ENCODE measurements around the gene CFAP300.

Gene CFAP300

GRCh38 chr11:102046841-102047240, 396 bp upstream of the CFAP300 start:
- H3K4me3 ChIP-seq (ENCODE audit: low read length), result no peak overlapping the region; the same call in 1 of the 2 replicates
- TF ChIP-seq ZNF274 (IDR thresholded peaks at IDR 0.05; ENCODE audit: low read depth, low read length), result no peak

GRCh38 chr11:102050927-102051575, 3.8 kb downstream of the CFAP300 start:
- no peak for TF ChIP-seq ZNF274 (IDR thresholded peaks at IDR 0.05; ENCODE audit: low read depth, low read length)
- no peak overlapping the region for H3K4me3 ChIP-seq (ENCODE audit: low read length)

- no peak overlapping the region for H3K4me3 ChIP-seq (ENCODE audit: low read length)
- no peak for TF ChIP-seq ZNF274 (IDR thresholded peaks at IDR 0.05; ENCODE audit: low read depth, low read length)
Measured at GRCh38 chr11:102061276-102061675, 14.0 kb downstream of the CFAP300 start.

DNA sequence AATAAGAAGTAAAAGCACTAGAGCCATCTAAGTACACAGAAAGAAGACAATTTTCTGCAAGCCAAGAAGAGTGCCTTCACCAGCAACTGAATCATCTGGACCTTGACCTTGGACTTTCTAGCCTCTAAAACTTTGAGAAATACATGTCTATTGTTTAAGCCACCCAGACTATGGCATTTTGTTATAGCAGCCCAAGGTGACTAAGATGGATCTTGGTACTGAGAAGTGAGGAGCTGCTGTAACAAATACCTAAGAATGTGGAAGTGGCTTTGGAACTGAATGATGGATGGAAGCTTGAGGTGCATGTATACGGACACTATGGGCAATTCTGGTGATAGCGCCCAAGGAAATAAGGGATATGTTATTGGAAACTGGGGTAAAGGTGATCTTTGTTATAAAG, 14.9 kb downstream of the CFAP300 start:
- TF ChIP-seq ZNF274 (IDR thresholded peaks at IDR 0.05; ENCODE audit: low read depth, low read length), result no peak
- H3K4me3 ChIP-seq (ENCODE audit: low read length), result no peak overlapping the region

- no peak for TF ChIP-seq ZNF274 (IDR thresholded peaks at IDR 0.05; ENCODE audit: low read depth, low read length)
- no peak overlapping the region for H3K4me3 ChIP-seq (ENCODE audit: low read length)
Measured at GRCh38 chr11:102064316-102064715, 17.1 kb downstream of the CFAP300 start.

DNA sequence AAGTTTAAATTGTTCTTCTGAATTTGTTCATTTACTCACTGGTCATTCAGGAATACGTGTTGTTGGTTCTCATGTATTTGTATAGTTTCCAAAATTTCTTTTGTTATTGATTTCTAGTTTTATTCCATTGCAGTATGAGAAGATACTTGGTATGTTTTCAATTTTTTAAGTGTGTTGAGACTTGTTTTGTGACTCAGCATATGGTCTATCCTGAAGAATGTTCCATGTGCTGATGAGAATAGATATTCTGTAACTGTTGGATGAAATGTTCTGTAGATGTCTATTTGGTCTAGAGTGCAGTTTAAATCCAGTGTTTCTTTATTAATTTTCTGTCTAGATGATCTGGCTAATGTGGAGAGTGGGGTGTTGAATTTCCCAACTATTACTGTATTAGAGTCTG, 23.5 kb downstream of the CFAP300 start:
- TF ChIP-seq ZNF274 (IDR thresholded peaks at IDR 0.05; ENCODE audit: low read depth, low read length), result no peak
- no peak overlapping the region for H3K4me3 ChIP-seq (ENCODE audit: low read length)

- TF ChIP-seq ZNF274 (IDR thresholded peaks at IDR 0.05; ENCODE audit: low read depth, low read length), result no peak
- H3K4me3 ChIP-seq (ENCODE audit: low read length), result no peak overlapping the region
Measured at GRCh38 chr11:102071497-102072472, 24.5 kb downstream of the CFAP300 start.

DNA sequence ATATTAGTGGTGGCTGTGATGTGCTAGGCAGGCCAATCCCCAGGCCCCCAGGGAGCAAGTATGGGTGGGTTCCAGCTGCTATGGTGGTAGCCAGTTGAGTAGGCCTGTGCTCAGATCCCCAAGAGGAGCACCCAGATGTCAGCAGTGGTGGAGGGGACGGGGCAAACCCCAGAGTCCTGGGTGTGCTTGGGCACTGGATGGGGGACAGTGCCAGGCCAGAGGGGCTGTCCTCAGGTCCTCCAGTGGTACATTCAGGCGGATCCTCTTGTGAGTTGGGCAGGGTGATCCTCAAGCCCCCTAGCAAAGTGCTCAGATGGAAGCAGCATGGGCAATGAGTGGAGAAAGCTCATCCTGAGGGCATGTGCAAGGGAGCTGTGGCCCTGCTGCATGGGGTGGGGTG, 26.0 kb downstream of the CFAP300 start:
- no peak for TF ChIP-seq ZNF274 (IDR thresholded peaks at IDR 0.05; ENCODE audit: low read depth, low read length)
- no peak overlapping the region for H3K4me3 ChIP-seq (ENCODE audit: low read length)

GRCh38 chr11:102079625-102080024, 32.4 kb downstream of the CFAP300 start:
- no peak overlapping the region for H3K4me3 ChIP-seq (ENCODE audit: low read length)
- TF ChIP-seq ZNF274 (IDR thresholded peaks at IDR 0.05; ENCODE audit: low read depth, low read length), result no peak

GRCh38 chr11:102081313-102081712, 34.1 kb downstream of the CFAP300 start:
- no peak overlapping the region for H3K4me3 ChIP-seq (ENCODE audit: low read length)
- no peak for TF ChIP-seq ZNF274 (IDR thresholded peaks at IDR 0.05; ENCODE audit: low read depth, low read length)

GRCh38 chr11:102085864-102086551, 38.8 kb downstream of the CFAP300 start:
- no peak for TF ChIP-seq ZNF274 (IDR thresholded peaks at IDR 0.05; ENCODE audit: low read depth, low read length)
- H3K4me3 ChIP-seq (ENCODE audit: low read length), result no peak overlapping the region

DNA sequence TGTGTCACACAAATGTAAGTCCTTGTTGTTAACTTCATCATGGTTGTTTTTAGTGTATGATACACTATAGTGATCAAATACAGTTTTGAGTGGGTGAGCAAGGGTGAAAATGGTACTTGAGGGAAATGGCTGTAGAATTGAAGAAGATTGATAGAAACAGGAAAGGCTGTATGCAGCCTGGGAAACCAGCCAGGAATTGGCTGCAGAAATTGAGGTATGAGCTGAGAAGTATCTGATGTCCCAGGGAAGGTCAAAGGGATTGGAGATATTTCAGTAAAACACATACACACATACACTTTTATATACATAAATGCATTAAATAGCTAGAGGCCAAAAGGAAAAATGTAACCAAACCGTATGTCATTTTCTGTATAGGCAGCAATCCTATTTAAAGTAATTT, 49.9 kb downstream of the CFAP300 start:
- no peak overlapping the region for H3K4me3 ChIP-seq (ENCODE audit: low read length)
- TF ChIP-seq ZNF274 (IDR thresholded peaks at IDR 0.05; ENCODE audit: low read depth, low read length), result no peak

DNA sequence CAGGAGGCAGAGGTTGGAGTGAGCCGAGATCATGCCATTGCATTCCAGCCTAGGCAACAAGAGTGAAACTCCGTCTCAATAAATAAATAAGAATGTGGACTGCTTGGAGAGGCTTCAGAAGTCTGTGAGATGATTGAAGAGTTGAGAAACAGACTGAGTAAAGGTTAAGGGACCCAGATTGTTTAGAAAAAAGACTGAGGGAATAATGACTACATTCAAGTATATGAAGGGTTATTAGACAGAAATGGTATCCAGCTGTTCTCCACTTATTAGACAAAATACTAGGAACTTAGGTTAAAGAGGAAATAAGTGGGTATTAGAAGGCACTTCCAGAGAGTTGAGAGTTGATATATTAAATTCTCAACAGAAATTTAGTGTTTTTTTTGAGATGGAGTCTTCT, 52.5 kb downstream of the CFAP300 start:
- no peak overlapping the region for H3K4me3 ChIP-seq (ENCODE audit: low read length)
- no peak for TF ChIP-seq ZNF274 (IDR thresholded peaks at IDR 0.05; ENCODE audit: low read depth, low read length)

DNA sequence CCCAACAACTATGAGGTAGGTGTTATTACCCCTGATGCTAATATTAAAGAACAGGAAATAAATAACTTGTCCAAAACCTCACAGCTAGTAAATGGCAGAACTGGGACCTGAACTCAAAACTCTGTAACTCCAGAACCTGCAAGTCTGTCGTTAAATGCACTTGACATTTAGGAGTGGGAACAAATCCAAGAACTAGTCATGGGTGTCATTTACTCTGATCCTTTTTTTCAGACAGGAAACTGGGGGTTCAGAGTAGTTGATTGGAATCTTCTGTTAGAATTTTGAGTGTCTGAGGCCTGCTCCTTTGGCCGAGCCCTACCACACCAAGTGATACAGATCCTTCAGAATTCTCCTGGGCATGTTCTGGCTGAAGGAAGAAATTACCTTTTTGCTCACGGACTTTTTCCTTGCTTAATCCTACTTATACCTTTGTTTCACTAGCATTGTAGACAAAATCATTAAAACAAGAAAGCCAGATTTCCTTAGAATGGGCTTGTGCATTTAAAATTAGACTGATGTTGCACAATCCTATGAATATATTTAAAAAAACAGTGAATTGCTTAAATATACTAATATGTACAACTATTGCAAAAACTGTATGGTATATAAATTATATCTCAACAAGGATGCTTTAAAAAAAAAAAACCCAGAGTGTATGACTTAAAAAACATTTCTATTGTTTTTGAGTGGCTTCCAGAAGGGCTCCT, 61.6 kb downstream of the CFAP300 start:
- no peak overlapping the region for H3K4me3 ChIP-seq (ENCODE audit: low read length)

More for the DNA sequence above, 61.6 kb downstream of the CFAP300 start:
- no peak for TF ChIP-seq ZNF274 (IDR thresholded peaks at IDR 0.05; ENCODE audit: low read depth, low read length)
